K562 (cell line): ENCODE measurements around the gene GGT5. TPM values are rescaled to one million over a fixed set of nuclear protein-coding genes. Genes with fewer than 3 reads are reported as not detected.
"Not testable (repeated sequence)": the region's sequence is repeated elsewhere in the genome, so short reads cannot be mapped to it uniquely, and the experiment has no call there.

ENCODE experiments used
- ATAC-seq: fragments of 200-7000 bp; cut with Tn5 transposase; 3 replicates; pipeline ENCODE4 v1.9.1; 2020; ENCODE audit warnings: moderate library complexity
- BruUV-seq: library from RNA; stranded (reverse); fragments of 400-500 nt; replicated peaks from 2 replicates; lab custom pipeline; 2021; lab: Mats Ljungman, UMichigan
- CTCF ChIA-PET: fragments of 300-600 bp; formaldehyde crosslinking; extraction: SDS; loops from one replicate; lab custom pipeline; 2021; ENCODE audit warnings: low intra/inter-chr PET ratio; lab: Yijun Ruan, JAX
- POLR2A ChIA-PET: fragments of 300-600, 350-650 bp; sonication (Branson Sonifier 250); formaldehyde crosslinking; extraction: SDS; loops from one replicate; lab custom pipeline; 2021; ENCODE audit warnings: antibody characterized with exemption, inconsistent platforms; lab: Yijun Ruan, JAX
- DNase-seq, 4 experiments: peaks; one replicate each; pipeline versions ENCODE4 v3.0.0 to v3.0.0-alpha.2; 2011 to 2018; ENCODE audit warnings: low spot score in 3 of 4, mixed read lengths in 3 of 4; ENCODE audit errors: extremely low read depth in 1 of 4
- FAIRE-seq: peaks from 2 replicates; lab custom pipeline; 2011; peaks lifted over from hg19 to GRCh38; lab: Jason Lieb, UNC
- H2AFZ ChIP-seq: 2 replicates; pipeline ENCODE4 v1.6.0; 2011; ENCODE audit warnings: low read depth, low read length, control low read depth, inconsistent platforms
- H3K27ac ChIP-seq: fragments of 200-600 bp; 3 replicates; pipeline ENCODE4 v1.8.0; 2011; ENCODE audit warnings: low read depth, mild to moderate bottlenecking, control low read depth, inconsistent platforms, low read length, moderate library complexity, mixed read lengths; ENCODE audit errors: extremely low read depth
- H3K27me3 ChIP-seq, 2 experiments: fragments of 300-600 bp in 1 of 2; 2 replicates in 1 of 2; 3 replicates in 1 of 2; pipeline versions ENCODE4 v1.6.0 to v1.8.0; 2011; ENCODE audit warnings: inconsistent platforms in 2 of 2, low read length in 2 of 2, mild to moderate bottlenecking in 1 of 2, mixed read lengths in 1 of 2, moderate library complexity in 1 of 2; ENCODE audit not compliant: control insufficient read depth in 2 of 2, insufficient read depth in 2 of 2
- H3K36me3 ChIP-seq: fragments of 300-600 bp; 3 replicates; pipeline ENCODE4 v1.8.0; 2011; ENCODE audit warnings: mild to moderate bottlenecking, low read length, inconsistent platforms; ENCODE audit not compliant: control insufficient read depth, insufficient read depth
- H3K4me1 ChIP-seq, 2 experiments: fragments of 200-600 bp in 1 of 2; replicated peaks in 1 of 2; 2 replicates in 1 of 2; 3 replicates in 1 of 2; pipeline versions ENCODE4 v1.5.1 to v1.8.0; 2011; ENCODE audit warnings: inconsistent platforms in 2 of 2, low read length in 2 of 2, mild to moderate bottlenecking in 1 of 2, mixed read lengths in 1 of 2, moderate library complexity in 1 of 2; ENCODE audit not compliant: control insufficient read depth in 2 of 2, insufficient read depth in 2 of 2
- H3K4me2 ChIP-seq: 2 replicates; pipeline ENCODE4 v1.6.1; 2011; ENCODE audit warnings: low read length, control low read depth, inconsistent platforms, mixed read lengths; ENCODE audit not compliant: insufficient read depth
- H3K4me3 ChIP-seq: fragments of 200-600 bp; sonication (generic), shearing (Covaris generic); 2 replicates; pipeline ENCODE4 v1.5.1; 2016; ENCODE audit warnings: control low read depth, inconsistent platforms
- H3K79me2 ChIP-seq: fragments of 200-600 bp; 3 replicates; pipeline ENCODE4 v1.8.0; 2011; ENCODE audit warnings: low read length, inconsistent platforms; ENCODE audit not compliant: control insufficient read depth, insufficient read depth
- H3K9ac ChIP-seq, 2 experiments: 2 replicates each; pipeline versions ENCODE4 v1.6.0 to v1.6.1; 2011; ENCODE audit warnings: low read depth in 2 of 2, low read length in 2 of 2, control low read depth in 1 of 2, inconsistent platforms in 1 of 2, mild to moderate bottlenecking in 1 of 2, mixed read lengths in 1 of 2; ENCODE audit not compliant: insufficient read depth in 1 of 2
- H3K9me1 ChIP-seq: one replicate; pipeline ENCODE4 v1.6.0; 2011; ENCODE audit warnings: inconsistent platforms, mild to moderate bottlenecking, low read length, moderate library complexity; ENCODE audit not compliant: control insufficient read depth, insufficient read depth
- H3K9me3 ChIP-seq: replicated peaks from 2 replicates; pipeline ENCODE4 v1.5.1; 2011; ENCODE audit warnings: low read depth, low read length, inconsistent platforms; ENCODE audit not compliant: control insufficient read depth, insufficient read depth
- H4K20me1 ChIP-seq: replicated peaks from 2 replicates; pipeline ENCODE4 v1.6.1; 2011; ENCODE audit warnings: low read length, inconsistent platforms, mixed read lengths; ENCODE audit not compliant: control insufficient read depth, insufficient read depth
- ZNF121 ChIP-seq: sonication (generic); formaldehyde crosslinking; conservative IDR thresholded peaks from 2 replicates; pipeline ENCODE4 v1.8.0; 2022; ENCODE audit warnings: missing genetic modification reagents
- ZNF384 ChIP-seq: IDR thresholded peaks from 2 replicates; pipeline ENCODE4 v1.6.1; 2012; ENCODE audit warnings: low read depth, low read length, improper control_type of control experiment
- WGBS: fragments of 100-300 bp; shearing (Covaris generic); methylation state at CpG from one replicate; pipeline ENCODE4 v1.1.6; 2016; ENCODE audit warnings: low coverage, mixed read lengths; ENCODE audit not compliant: insufficient coverage; ENCODE audit errors: missing lambda C conversion rate; 5-methylcytosine and 5-hydroxymethylcytosine counted together
- in situ Hi-C: fragments of 300-500 bp; cut with MboI; formaldehyde crosslinking; loops from 4 replicates; pipeline ENCODE4 v1.15.0; 2018; ENCODE audit warnings: inconsistent platforms, mixed read lengths
- intact Hi-C: fragments of 100-400 bp; cut with micrococcal nuclease; formaldehyde crosslinking; loops from 2 replicates; pipeline ENCODE4 v1.14.2; 2022
- polyA plus RNA-seq, 8 experiments: library from polyadenylated mRNA; depleted of rRNA in 4 of 8; stranded (reverse) in 5 of 8; unstranded in 3 of 8; fragments of >200 nt; fragmentation: Nextera tagmentation in 2 of 8; fragmentation: Illumina TruSeq in 1 of 8; extraction: Ambion mirVana in 2 of 8; extraction: Trizol in 1 of 8; gene quantifications; 2 replicates each; pipeline versions ENCODE4 v1.2.1 to v1.2.3, GENCODE V29; 2011 to 2014; ENCODE audit warnings: inconsistent platforms in 1 of 8, missing spikeins in 1 of 8
- total RNA-seq, 7 experiments: library from RNA; depleted of rRNA in 6 of 7; stranded (reverse); fragments of >200 nt in 6 of 7; fragmentation: Illumina TruSeq in 2 of 7; extraction: Trizol in 2 of 7; gene quantifications; 2 replicates each; pipeline versions ENCODE4 v1.2.1 to v1.2.3, GENCODE V29; 2011 to 2021; ENCODE audit warnings: low replicate concordance in 1 of 7
- TF ChIP-seq, protein P1 (sequence below), 2 experiments: fragments of 450-650 bp in 1 of 2; sonication (generic) in 1 of 2; formaldehyde crosslinking in 1 of 2; IDR thresholded peaks in 1 of 2; conservative IDR thresholded peaks in 1 of 2; 2 replicates each; pipeline versions ENCODE4 v1.6.1 to v1.8.1; 2016 to 2023; ENCODE audit warnings: mild to moderate bottlenecking in 2 of 2, moderate library complexity in 2 of 2, inconsistent platforms in 1 of 2, missing genetic modification reagents in 1 of 2
- TF ChIP-seq, protein P2 (sequence below): fragments of 250-450 bp; sonication (Bioruptor Pico); IDR thresholded peaks from 2 replicates; pipeline ENCODE4 v1.4.0; 2020; ENCODE audit warnings: borderline replicate concordance
- TF ChIP-seq, protein P3 (sequence below): fragments of 450-650 bp; formaldehyde crosslinking; IDR thresholded peaks from 2 replicates; pipeline ENCODE4 v1.4.0; 2020; ENCODE audit warnings: mild to moderate bottlenecking, moderate library complexity

GGT5 gene
- total and polyA plus RNA-seq, 9 of the 15 experiments (the other 6 are each of a cell fraction or from before 2014, with no cell fraction given): 0.07 to 0.69 (median 0.18) TPM; not detected in 4

DNA sequence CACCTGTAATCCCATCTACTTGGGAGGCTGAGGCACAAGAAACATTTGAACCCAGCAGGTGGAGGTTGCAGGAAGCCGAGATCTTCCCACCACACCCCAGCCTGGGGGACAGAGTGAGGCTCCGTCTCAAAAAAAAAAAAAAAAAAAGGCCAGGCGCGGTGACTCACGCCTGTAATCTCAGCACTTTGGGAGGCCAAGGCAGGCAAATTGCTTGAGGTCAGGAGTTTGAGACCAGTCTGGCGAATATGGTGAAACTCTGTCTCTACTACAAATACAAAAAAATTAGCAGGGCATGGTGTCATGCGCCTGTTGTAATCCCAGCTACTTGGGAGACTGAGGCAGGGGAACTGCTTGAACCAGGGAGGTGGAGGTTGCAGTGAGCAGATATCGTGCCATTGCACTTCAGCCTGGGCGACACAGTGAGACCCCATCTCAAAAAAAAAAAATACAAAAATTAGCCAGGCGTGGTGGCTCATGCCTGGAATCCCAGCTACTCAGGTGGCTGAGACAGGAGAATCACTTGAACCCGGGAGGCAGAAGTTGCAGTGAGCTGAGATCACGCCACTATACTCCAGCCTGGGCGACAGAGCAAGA, 6.7 kb downstream of the GGT5 start:
- H3K4me1 ChIP-seq, BruUV-seq, DNase-seq, CTCF ChIA-PET, H3K4me3 ChIP-seq, H3K27me3 ChIP-seq, H3K79me2 ChIP-seq, intact Hi-C loops, POLR2A ChIA-PET, H2AFZ ChIP-seq, H3K4me2 ChIP-seq, H3K9me1 ChIP-seq, H3K9me3 ChIP-seq, H3K36me3 ChIP-seq, H3K9ac ChIP-seq, FAIRE-seq, H3K27ac ChIP-seq, H4K20me1 ChIP-seq, in situ Hi-C loops, ATAC-seq: not testable (repeated sequence)
- WGBS: 67% methylated on average over 8 of the region's 13 CpGs
- TF ChIP-seq ZNF384: 0 out of 2 replicates have a peak, but pooled peaks have one; percentile 18
- TF ChIP-seq, protein P1, sequence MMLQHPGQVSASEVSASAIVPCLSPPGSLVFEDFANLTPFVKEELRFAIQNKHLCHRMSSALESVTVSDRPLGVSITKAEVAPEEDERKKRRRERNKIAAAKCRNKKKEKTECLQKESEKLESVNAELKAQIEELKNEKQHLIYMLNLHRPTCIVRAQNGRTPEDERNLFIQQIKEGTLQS (IDR thresholded peaks at IDR 0.05): 0 out of 2 replicates have a peak, but pooled peaks have one; percentile 12
- TF ChIP-seq, protein P1 (CRISPR knock-in tag; conservative IDR thresholded peaks at IDR 0.05): not testable (repeated sequence)
- TF ChIP-seq ZNF121 (CRISPR knock-in tag): peak; percentile 57; the same call in 1 of the 2 replicates

DNA sequence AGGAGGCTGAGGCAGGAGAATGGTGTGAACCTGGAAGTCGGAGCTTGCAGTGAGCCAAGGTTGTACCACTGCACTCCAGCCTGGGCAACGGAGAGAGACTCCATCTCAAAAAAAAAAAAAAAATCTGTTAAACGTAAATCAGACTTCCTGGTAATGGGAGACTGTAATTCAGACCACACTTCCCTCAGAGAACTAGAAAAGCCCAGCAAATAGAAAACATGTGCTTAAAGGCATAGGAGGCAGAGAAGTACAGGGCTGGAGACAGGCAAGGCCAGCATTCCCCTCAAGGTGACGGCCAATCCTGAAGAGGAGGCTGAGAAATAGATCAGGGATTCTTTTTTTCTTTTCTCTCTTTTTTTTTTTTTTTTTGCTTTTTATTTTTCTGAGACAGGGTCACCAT, 8.2 kb downstream of the GGT5 start:
- intact Hi-C loops: no loop called here
- TF ChIP-seq, protein P2, sequence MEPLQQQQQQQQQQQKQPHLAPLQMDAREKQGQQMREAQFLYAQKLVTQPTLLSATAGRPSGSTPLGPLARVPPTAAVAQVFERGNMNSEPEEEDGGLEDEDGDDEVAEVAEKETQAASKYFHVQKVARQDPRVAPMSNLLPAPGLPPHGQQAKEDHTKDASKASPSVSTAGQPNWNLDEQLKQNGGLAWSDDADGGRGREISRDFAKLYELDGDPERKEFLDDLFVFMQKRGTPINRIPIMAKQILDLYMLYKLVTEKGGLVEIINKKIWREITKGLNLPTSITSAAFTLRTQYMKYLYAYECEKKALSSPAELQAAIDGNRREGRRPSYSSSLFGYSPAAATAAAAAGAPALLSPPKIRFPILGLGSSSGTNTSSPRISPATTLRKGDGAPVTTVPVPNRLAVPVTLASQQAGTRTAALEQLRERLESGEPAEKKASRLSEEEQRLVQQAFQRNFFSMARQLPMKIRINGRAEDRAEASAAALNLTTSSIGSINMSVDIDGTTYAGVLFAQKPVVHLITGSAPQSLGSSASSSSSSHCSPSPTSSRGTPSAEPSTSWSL (CRISPR knock-in tag): no peak
- TF ChIP-seq, protein P3, sequence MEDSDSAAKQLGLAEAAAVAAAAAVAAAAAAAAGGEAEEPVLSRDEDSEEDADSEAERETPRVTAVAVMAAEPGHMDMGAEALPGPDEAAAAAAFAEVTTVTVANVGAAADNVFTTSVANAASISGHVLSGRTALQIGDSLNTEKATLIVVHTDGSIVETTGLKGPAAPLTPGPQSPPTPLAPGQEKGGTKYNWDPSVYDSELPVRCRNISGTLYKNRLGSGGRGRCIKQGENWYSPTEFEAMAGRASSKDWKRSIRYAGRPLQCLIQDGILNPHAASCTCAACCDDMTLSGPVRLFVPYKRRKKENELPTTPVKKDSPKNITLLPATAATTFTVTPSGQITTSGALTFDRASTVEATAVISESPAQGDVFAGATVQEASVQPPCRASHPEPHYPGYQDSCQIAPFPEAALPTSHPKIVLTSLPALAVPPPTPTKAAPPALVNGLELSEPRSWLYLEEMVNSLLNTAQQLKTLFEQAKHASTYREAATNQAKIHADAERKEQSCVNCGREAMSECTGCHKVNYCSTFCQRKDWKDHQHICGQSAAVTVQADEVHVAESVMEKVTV (CRISPR knock-in tag): no peak

More for the DNA sequence above, 8.2 kb downstream of the GGT5 start:
- 48% methylated on average over 4 of the region's 4 CpGs for WGBS
- no peak overlapping the region for H3K4me3 ChIP-seq
- BruUV-seq: no TSS peak
- in situ Hi-C loops: no loop called here
- DNase-seq (no peak), ATAC-seq (no peak), FAIRE-seq (no peak)
- CTCF ChIA-PET: no interaction called here
- no peak overlapping the region for H3K9ac ChIP-seq
- no peaks in the 10 kb centered on the region for H3K9me3 ChIP-seq
- H3K79me2 ChIP-seq: no peaks in the 10 kb centered on the region
- no peaks in the 10 kb centered on the region for H4K20me1 ChIP-seq
- no peaks in the 10 kb centered on the region for H3K27me3 ChIP-seq
- H3K27ac ChIP-seq: no peak overlapping the region
- no peaks in the 10 kb centered on the region for H3K4me1 ChIP-seq
- no peaks in the 10 kb centered on the region for H3K36me3 ChIP-seq
- POLR2A ChIA-PET: no interaction called here
- H3K9me1 ChIP-seq: no peaks in the 10 kb centered on the region
- H2AFZ ChIP-seq: no peak overlapping the region
- H3K4me2 ChIP-seq: no peak overlapping the region
